GM19395 (cell line): ENCODE results near the gene BCHE.
"Not testable (repeated sequence)": the region's sequence is repeated elsewhere in the genome, so short reads cannot be mapped to it uniquely, and the experiment has no call there.

Source experiments
- ATAC-seq: cut with Tn5 transposase; IDR thresholded peaks from one replicate; pipeline ENCODE4 v1.9.1; 2021; ENCODE audit warnings: mild to moderate bottlenecking, moderate library complexity; ENCODE audit not compliant: unreplicated experiment

Gene BCHE

DNA sequence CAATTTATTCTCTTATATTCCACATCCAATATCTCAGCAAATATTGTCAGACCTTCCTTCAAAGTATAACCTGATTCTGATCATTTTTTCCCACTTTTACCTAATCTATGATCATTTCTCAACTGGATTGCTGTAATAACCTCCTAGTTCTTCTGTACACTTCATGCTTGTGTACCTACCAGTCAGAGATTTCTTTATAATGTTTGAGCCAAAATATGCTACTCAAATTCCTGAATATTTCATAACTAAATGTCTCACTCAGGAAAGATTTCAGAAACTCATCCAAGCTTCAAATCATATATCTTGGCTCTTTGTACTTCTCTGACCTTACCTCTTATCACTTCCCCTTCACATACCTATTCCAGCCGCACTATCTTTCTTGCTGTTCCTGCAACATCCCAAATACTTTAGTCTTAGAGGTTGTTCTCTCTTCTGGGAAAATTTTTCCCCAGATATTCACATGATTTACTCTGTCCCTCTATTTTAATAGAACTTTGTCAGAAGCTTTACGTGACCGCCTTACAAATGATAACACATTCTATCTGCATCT is 20.0 kb downstream of the BCHE start:
- no peak for ATAC-seq

DNA sequence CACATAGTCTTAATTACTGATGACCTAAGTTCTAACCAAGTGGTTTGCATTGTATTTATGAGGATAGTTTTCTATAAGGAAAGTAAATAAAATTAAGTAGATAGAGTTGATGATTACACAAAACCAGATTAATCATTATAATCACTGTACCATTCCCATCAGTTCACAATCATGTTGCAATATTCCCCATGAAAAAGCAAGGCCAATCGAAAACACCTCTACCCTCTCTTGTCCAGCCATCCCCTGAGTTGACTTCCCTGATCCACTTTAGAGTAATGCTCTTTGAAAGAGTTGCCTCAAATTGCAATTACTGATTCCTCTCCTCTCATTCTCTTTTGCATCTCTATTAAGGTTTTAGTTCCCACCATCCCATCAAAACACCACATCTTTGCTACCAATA is 21.0 kb downstream of the BCHE start:
- no peak for ATAC-seq

GRCh38 chr3:165815682-165816081 is 21.5 kb downstream of the BCHE start:
- no peak for ATAC-seq

GRCh38 chr3:165814380-165814779 is 22.8 kb downstream of the BCHE start:
- no peak for ATAC-seq

- not testable (repeated sequence) for ATAC-seq
Observed at GRCh38 chr3:165807937-165808336, 29.3 kb downstream of the BCHE start.

- ATAC-seq = peak; percentile 91
Observed at GRCh38 chr3:165805946-165806561, 31.2 kb downstream of the BCHE start.

DNA sequence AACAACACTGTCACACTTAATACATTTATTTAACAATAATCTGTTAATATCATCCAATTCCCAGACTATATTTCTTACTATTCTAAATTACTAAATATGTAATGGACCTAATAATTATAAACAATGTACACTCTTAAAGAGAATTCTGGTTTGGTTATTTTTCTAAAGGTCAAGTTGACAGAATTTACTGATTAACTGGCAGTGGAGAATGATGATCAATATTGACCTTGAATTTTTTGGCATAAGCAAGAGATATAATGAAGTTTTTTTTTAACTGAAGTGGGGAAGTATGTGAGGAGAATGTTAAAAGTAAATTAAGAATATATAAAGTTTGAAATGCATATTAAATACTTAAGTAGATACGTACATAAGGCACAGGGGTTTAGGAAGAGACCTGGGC is 33.8 kb downstream of the BCHE start:
- ATAC-seq = no peak

GRCh38 chr3:165800970-165801369 is 36.3 kb downstream of the BCHE start:
- no peak for ATAC-seq

DNA sequence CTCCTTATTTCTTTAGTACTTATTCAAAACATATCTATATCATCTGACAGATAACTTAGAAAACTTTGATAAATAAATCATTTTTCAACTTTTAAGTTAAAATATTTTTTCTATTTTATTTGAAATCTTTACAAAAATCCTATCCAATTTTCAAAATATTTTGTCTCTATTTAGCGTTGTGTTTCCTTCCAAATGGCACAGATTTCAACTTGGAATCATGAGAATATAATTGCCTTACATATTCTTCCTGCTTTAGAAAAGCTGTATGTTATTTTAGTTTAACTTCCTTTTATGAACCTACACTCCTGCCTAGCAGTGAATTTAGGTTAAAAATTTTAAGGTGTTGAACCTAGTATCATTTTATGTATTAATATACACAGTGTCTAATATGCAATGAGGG is 38.2 kb downstream of the BCHE start:
- no peak for ATAC-seq

- ATAC-seq = no peak
Observed at GRCh38 chr3:165797551-165797950, 39.7 kb downstream of the BCHE start.

DNA sequence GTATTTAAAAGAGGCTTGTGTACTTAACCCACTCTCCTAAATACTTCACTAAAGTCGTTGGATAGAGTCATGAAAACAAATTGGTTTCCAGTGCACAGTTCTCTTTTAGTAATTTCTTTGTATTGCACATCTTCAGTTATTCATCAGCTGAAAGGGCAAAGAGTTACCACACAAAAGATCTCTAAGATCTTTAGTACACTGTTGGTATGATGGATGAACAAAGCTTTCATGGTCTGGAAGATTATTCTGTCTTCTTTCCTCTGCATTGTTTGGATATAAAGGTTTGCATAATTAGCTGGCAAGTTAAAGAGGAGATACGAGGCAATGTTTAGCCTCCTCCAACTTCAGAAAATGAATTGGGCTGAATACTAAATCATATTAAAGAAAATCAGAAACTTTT is 40.5 kb downstream of the BCHE start:
- ATAC-seq = no peak

DNA sequence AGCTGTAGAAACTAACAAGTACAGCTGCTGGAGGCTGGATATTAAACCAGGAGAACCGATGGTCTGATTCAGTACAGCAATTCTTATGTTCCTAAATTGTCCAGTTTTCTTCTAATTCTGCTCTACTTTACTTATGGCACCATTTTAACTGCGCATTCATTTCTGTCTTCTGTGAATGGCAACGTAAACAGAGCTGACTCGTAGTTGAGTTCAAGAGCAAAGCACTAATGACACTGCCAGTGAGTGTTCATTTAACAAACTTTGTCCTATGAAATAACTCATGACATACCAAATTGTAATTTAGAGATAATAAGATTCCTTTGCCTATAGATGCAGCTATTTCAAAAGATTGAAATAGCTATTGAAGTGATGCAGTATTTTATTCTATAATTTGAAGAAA is 48.7 kb downstream of the BCHE start:
- ATAC-seq = no peak

GRCh38 chr3:165786013-165786412 is 51.2 kb downstream of the BCHE start:
- ATAC-seq = no peak

DNA sequence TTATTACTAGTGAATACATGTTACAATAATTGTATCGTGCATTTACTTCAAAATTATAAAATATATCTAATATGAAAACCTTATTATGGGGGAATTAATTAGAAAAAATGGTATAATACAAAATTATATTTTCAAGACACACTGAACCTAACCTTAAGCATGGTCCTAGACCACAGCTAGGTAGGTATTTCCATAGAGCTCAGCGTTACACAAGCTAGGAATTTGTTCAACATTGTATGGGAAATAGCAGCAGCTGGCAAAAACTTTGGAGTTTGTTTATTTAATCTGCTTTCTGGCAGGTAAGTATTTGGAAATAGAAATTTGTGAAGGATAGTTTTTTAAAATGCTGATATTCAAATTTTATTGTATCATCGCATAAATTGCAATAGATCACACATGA is 52.9 kb downstream of the BCHE start:
- ATAC-seq = no peak

DNA sequence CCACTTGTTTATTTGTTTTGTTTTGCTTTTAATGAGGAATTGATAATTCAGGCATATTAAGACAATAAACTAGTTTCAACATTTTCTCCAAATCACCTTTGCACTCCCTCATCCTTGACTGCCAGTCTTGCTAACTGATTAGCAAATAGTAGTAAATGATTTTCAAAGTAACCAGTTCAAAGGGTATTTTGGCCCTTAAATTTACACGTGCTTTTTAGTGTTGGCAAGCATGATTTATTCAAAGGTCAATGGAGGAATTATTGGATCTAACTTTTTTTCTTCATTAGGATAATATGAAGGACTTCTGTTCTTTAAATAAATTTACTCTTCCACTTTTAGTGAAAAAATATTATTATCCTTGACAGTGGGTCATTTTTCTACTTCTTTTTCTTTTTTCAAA is 53.8 kb downstream of the BCHE start:
- ATAC-seq = no peak

DNA sequence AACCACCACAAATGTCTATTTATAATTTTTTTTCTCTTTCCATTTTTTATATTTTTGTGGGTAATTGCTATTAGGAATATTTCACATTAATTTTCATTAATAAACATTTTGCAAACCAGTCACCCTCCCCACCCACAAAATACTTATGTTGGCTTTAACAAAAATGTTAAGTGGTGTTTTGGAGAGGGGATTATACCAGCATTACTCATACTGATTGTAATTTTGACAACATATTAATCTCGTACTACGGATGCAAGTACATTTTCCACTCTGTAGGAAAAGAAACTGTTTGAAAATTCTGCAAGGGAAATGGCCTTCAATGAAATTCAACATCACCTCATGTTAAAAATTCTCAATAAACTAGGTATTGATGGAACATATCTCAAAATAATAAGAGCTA is 58.3 kb downstream of the BCHE start:
- no peak for ATAC-seq

GRCh38 chr3:165778456-165778855 is 58.8 kb downstream of the BCHE start:
- no peak for ATAC-seq

DNA sequence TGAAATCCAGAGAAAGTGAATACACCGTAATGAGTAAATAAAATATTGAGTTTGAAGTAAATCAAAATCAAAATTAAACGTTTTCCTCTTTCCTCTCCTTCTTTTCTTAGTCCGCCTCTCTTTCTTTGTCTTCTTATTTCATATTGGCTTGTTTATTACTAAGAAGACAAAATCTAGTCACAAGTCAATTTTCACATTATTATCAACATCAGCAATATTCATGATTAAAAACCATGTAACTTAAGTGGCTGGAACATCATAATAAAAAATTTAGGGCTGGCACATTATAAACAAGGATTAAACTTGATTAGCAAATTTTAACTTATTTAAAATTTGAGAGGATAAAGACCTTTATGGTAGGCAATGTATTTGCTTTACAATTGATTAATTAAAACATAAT is 61.4 kb downstream of the BCHE start:
- no peak for ATAC-seq

GRCh38 chr3:165770781-165771180 is 66.4 kb downstream of the BCHE start:
- ATAC-seq = no peak

GRCh38 chr3:165768680-165769079 is 68.5 kb downstream of the BCHE start:
- ATAC-seq = no peak

- no peak for ATAC-seq
Observed at GRCh38 chr3:165759041-165759440, 78.2 kb downstream of the BCHE start.

GRCh38 chr3:165755571-165755970 is 81.7 kb downstream of the BCHE start:
- ATAC-seq = no peak
